T-cell (primary cell): ENCODE results near the gene IFIT2. TPM values are rescaled to one million over a fixed set of nuclear protein-coding genes. Genes with fewer than 3 reads are reported as not detected.
"Not testable (repeated sequence)": the region's sequence is repeated elsewhere in the genome, so short reads cannot be mapped to it uniquely, and the experiment has no call there.

Source experiments
- ATAC-seq, 4 experiments: fragments of 200-7000 bp in 3 of 4; fragments of 150-1000 bp in 1 of 4; cut with Tn5 transposase; replicated peaks in 1 of 4; 1 replicate in 3 of 4; 2 replicates in 1 of 4; pipeline ENCODE4 v1.10.0; 2021; ENCODE audit warnings: moderate library complexity in 3 of 4, mild to moderate bottlenecking in 2 of 4, moderate number of reproducible peaks in 1 of 4
- CTCF ChIA-PET, 2 donors: fragments of 300-600 bp; sonication (Branson Sonifier 250); formaldehyde crosslinking; loops; one replicate each; lab custom pipeline; 2022; ENCODE audit warnings: antibody characterized with exemption in 2 of 2; lab: Charles Lee
- POLR2A ChIA-PET, 2 donors: fragments of 300-600 bp; sonication (Branson Sonifier 250); formaldehyde crosslinking; loops; one replicate each; lab custom pipeline; 2022; ENCODE audit warnings: antibody characterized with exemption in 2 of 2; lab: Charles Lee
- DNase-seq, 35 experiments: peaks; one replicate each; pipeline versions ENCODE4 v3.0.0 to v3.0.0-alpha.2; 2013 to 2023
- H3K27ac ChIP-seq: one replicate; pipeline ENCODE4 v1.5.1; 2013; ENCODE audit warnings: low read length
- H3K27me3 ChIP-seq, 2 experiments: replicated peaks in 1 of 2; 1 replicate in 1 of 2; 2 replicates in 1 of 2; pipeline versions ENCODE4 v1.6.1 to v1.7.0; 2013; ENCODE audit warnings: low read length in 1 of 2, mixed read lengths in 1 of 2; ENCODE audit not compliant: control insufficient read depth in 2 of 2, insufficient read depth in 2 of 2; ENCODE audit errors: extremely low read depth in 1 of 2
- H3K36me3 ChIP-seq, 2 donors: 1 replicate in 1 of 2; 2 replicates in 1 of 2; pipeline versions ENCODE4 v1.6.1 to v1.7.0; 2013; ENCODE audit warnings: low read length in 1 of 2; ENCODE audit not compliant: control insufficient read depth in 2 of 2, insufficient read depth in 1 of 2; ENCODE audit errors: extremely low read depth in 1 of 2
- H3K4me1 ChIP-seq, 2 experiments: 1 replicate in 1 of 2; 2 replicates in 1 of 2; pipeline versions ENCODE4 v1.6.1 to v1.7.0; 2013; ENCODE audit warnings: low read length in 2 of 2, mixed read lengths in 1 of 2; ENCODE audit not compliant: insufficient read depth in 2 of 2, control insufficient read depth in 1 of 2; ENCODE audit errors: extremely low read depth in 1 of 2
- H3K4me3 ChIP-seq, 2 donors: 1 replicate in 1 of 2; 2 replicates in 1 of 2; pipeline versions ENCODE4 v1.5.1 to v1.7.0; 2013; ENCODE audit warnings: mild to moderate bottlenecking in 2 of 2, low read length in 1 of 2, moderate library complexity in 1 of 2; ENCODE audit not compliant: control insufficient read depth in 1 of 2; ENCODE audit errors: extremely low read depth in 1 of 2
- H3K9me3 ChIP-seq: 2 replicates; pipeline ENCODE4 v1.7.0; 2013
- H3K27ac Mint-ChIP-seq, 2 donors: one replicate each; pipeline ENCODE4 v1.8.0; 2020 to 2021; ENCODE audit warnings: mild to moderate bottlenecking in 2 of 2, mixed read lengths in 2 of 2
- H3K27me3 Mint-ChIP-seq, 2 donors: one replicate each; pipeline ENCODE4 v1.8.0; 2021 to 2022; ENCODE audit warnings: mixed read lengths in 2 of 2
- H3K36me3 Mint-ChIP-seq: one replicate; pipeline ENCODE4 v1.8.0; 2021; ENCODE audit warnings: mixed read lengths
- H3K4me1 Mint-ChIP-seq, 3 donors: one replicate each; pipeline ENCODE4 v1.8.0; 2020 to 2022; ENCODE audit warnings: mixed read lengths in 3 of 3, mild to moderate bottlenecking in 1 of 3
- H3K4me3 Mint-ChIP-seq, 3 donors: one replicate each; pipeline ENCODE4 v1.8.0; 2020 to 2022; ENCODE audit warnings: mild to moderate bottlenecking in 3 of 3, mixed read lengths in 3 of 3, moderate library complexity in 3 of 3
- H3K9me3 Mint-ChIP-seq, 3 donors: one replicate each; pipeline ENCODE4 v1.8.0; 2020 to 2022; ENCODE audit warnings: mixed read lengths in 3 of 3
- WGBS: methylation state at CpG from one replicate; pipeline ENCODE4 v1.1.5; 2013; ENCODE audit warnings: missing lambda C conversion rate; ENCODE audit not compliant: insufficient coverage; 5-methylcytosine and 5-hydroxymethylcytosine counted together
- total RNA-seq, 35 experiments: library from RNA in 6 of 35; stranded (reverse) in 6 of 35; fragments of 120-200 nt in 1 of 35; gene quantifications; one replicate each; pipeline versions ENCODE4 v1.2.1 to v1.2.4 and lab custom pipeline; 2013 to 2026

The IFIT2 gene
- total RNA-seq, 5 donors from 2014 or later (not counting 1 experiment from before 2014, with no cell fraction given), result 6.4 to 13.9 (median 6.8) TPM

- DNase-seq, result no peak
- no peaks in the 10 kb centered on the region for H3K36me3 ChIP-seq
- WGBS, result 88% methylated on average over 3 of the region's 4 CpGs
- Mint-ChIP-seq H3K27me3 (no peaks in the 10 kb centered on the region), H3K4me1 (peaks cover 5 to 24% (median 11%) of the 10 kb centered on the region in 3 donors), H3K9me3 (no peaks in the 10 kb centered on the region), H3K4me3 (no peak overlapping the region), H3K27ac (no peak overlapping the region), H3K36me3 (peaks cover 6% of the 10 kb centered on the region)
- ChIA-PET CTCF (interaction anchor here in 1 of 2 donors (0.9 kb wide), 1 partner anchor 182 kb away, joined by 3 read pairs; no protein-coding TSS in a partner anchor), POLR2A (no interaction called here)
- no peaks in the 10 kb centered on the region for H3K27me3 ChIP-seq
- H3K27ac ChIP-seq, result no peak overlapping the region
- no peaks in the 10 kb centered on the region for H3K4me1 ChIP-seq
- H3K9me3 ChIP-seq, result no peaks in the 10 kb centered on the region
- no peak overlapping the region for H3K4me3 ChIP-seq
- ATAC-seq, result no peak
Measured at GRCh38 chr10:89346405-89347254, 44.8 kb downstream of the IFIT2 start.

- H3K4me1 ChIP-seq, result no peaks in the 10 kb centered on the region
- ChIA-PET CTCF (interaction anchor here in 1 of 2 donors (0.5 kb wide), 1 partner anchor 99 kb away, joined by 3 read pairs; no protein-coding TSS in a partner anchor), POLR2A (no interaction called here)
- Mint-ChIP-seq H3K4me1 (peaks cover 5 to 29% (median 16%) of the 10 kb centered on the region in 3 donors), H3K4me3 (no peak overlapping the region), H3K27ac (no peak overlapping the region), H3K27me3 (peaks cover 0 to under 1% of the 10 kb centered on the region in 2 donors), H3K9me3 (no peaks in the 10 kb centered on the region), H3K36me3 (no peaks in the 10 kb centered on the region)
- H3K4me3 ChIP-seq, result no peak overlapping the region
- H3K27ac ChIP-seq, result no peak overlapping the region
- 86% methylated on average over 2 of the region's 7 CpGs for WGBS
- no peaks in the 10 kb centered on the region for H3K9me3 ChIP-seq
- no peaks in the 10 kb centered on the region for H3K27me3 ChIP-seq
- ATAC-seq (no peak), DNase-seq (no peak)
- no peaks in the 10 kb centered on the region for H3K36me3 ChIP-seq
Measured at GRCh38 chr10:89347701-89348457, 46.0 kb downstream of the IFIT2 start.

GRCh38 chr10:89348481-89348880, 46.6 kb downstream of the IFIT2 start:
- Mint-ChIP-seq H3K27me3 (peaks cover 2 to 5% of the 10 kb centered on the region in 2 donors), H3K36me3 (peaks cover 3% of the 10 kb centered on the region), H3K27ac (no peak overlapping the region), H3K4me1 (peaks cover 5 to 29% (median 16%) of the 10 kb centered on the region in 3 donors), H3K4me3 (no peak overlapping the region), H3K9me3 (no peaks in the 10 kb centered on the region)
- Histone ChIP-seq H3K4me1 (no peaks in the 10 kb centered on the region), H3K4me3 (no peak overlapping the region), H3K36me3 (no peaks in the 10 kb centered on the region), H3K9me3 (no peaks in the 10 kb centered on the region), H3K27ac (no peak overlapping the region), H3K27me3 (no peaks in the 10 kb centered on the region)
- ATAC-seq (no peak), DNase-seq (no peak)
- POLR2A ChIA-PET, result no interaction called here
- CTCF ChIA-PET, result interaction anchor here in 1 of 2 donors (1.4 kb wide), 1 partner anchor 21 kb away, joined by 4 read pairs; no protein-coding TSS in a partner anchor
- 88% methylated on average over 3 of the region's 5 CpGs for WGBS

- Histone ChIP-seq H3K9me3 (no peaks in the 10 kb centered on the region), H3K27me3 (no peaks in the 10 kb centered on the region), H3K36me3 (no peaks in the 10 kb centered on the region), H3K27ac (no peak overlapping the region), H3K4me1 (no peaks in the 10 kb centered on the region), H3K4me3 (no peak overlapping the region)
- ATAC-seq, result no peak
- CTCF ChIA-PET, result interaction anchor here in 1 of 2 donors (1.4 kb wide), 1 partner anchor 21 kb away, joined by 4 read pairs; no protein-coding TSS in a partner anchor
- peaks cover 5 to 29% (median 16%) of the 10 kb centered on the region in 3 donors for H3K4me1 Mint-ChIP-seq
- H3K27me3 Mint-ChIP-seq, result peaks cover 2 to 5% of the 10 kb centered on the region in 2 donors
- H3K36me3 Mint-ChIP-seq, result peaks cover 5% of the 10 kb centered on the region
- H3K4me3 Mint-ChIP-seq, result no peak overlapping the region
- WGBS, result no CpG with 5 or more reads among the region's 2 CpGs
- no peak for DNase-seq
- POLR2A ChIA-PET, result no interaction called here
- no peak overlapping the region for H3K27ac Mint-ChIP-seq
- H3K9me3 Mint-ChIP-seq, result no peaks in the 10 kb centered on the region
Measured at GRCh38 chr10:89348975-89349374, 47.1 kb downstream of the IFIT2 start.

- H3K4me1 ChIP-seq, H3K36me3 Mint-ChIP-seq, H3K4me3 Mint-ChIP-seq, H3K27me3 ChIP-seq, H3K9me3 ChIP-seq, DNase-seq, POLR2A ChIA-PET, H3K36me3 ChIP-seq, H3K9me3 Mint-ChIP-seq, H3K4me3 ChIP-seq, ATAC-seq, H3K27ac ChIP-seq, H3K27me3 Mint-ChIP-seq: not testable (repeated sequence)
- Mint-ChIP-seq H3K4me1 (peaks cover 5 to 29% (median 16%) of the 10 kb centered on the region in 3 donors), H3K27ac (peak overlapping the region in 1 of 2 donors; percentile 24)
- CTCF ChIA-PET, result interaction anchor here in 1 of 2 donors (1.1 kb wide), 1 partner anchor 19 kb away, joined by 3 read pairs; no protein-coding TSS in a partner anchor
- 68% methylated on average over 2 of the region's 7 CpGs for WGBS
Measured at GRCh38 chr10:89350631-89351315, 48.9 kb downstream of the IFIT2 start.

- H3K4me1 Mint-ChIP-seq, result peaks cover 5 to 29% (median 16%) of the 10 kb centered on the region in 3 donors
- DNase-seq, result no peak
- H3K27me3 ChIP-seq, result peaks cover 0 to 2% of the 10 kb centered on the region in 2 experiments
- H3K4me3 ChIP-seq, result no peak overlapping the region
- no peaks in the 10 kb centered on the region for H3K9me3 Mint-ChIP-seq
- no peaks in the 10 kb centered on the region for H3K36me3 ChIP-seq
- H3K9me3 ChIP-seq, result no peaks in the 10 kb centered on the region
- 71% methylated on average over 1 of the region's 1 CpG for WGBS
- ChIA-PET CTCF (interaction anchor here in 1 of 2 donors (1.1 kb wide), 1 partner anchor 18 kb away, joined by 3 read pairs; no protein-coding TSS in a partner anchor), POLR2A (no interaction called here)
- peaks cover 2 to 5% of the 10 kb centered on the region in 2 donors for H3K27me3 Mint-ChIP-seq
- no peak for ATAC-seq
- H3K27ac ChIP-seq, result no peak overlapping the region
- no peak overlapping the region for H3K27ac Mint-ChIP-seq
- H3K4me3 Mint-ChIP-seq, result no peak overlapping the region
- no peaks in the 10 kb centered on the region for H3K4me1 ChIP-seq
- peaks cover 8% of the 10 kb centered on the region for H3K36me3 Mint-ChIP-seq
Measured at GRCh38 chr10:89351412-89351779, 49.5 kb downstream of the IFIT2 start.
